Stimulated activated CD4-positive, alpha-beta T cell treated with anti-CD3 and anti-CD28 coated beads, Interleukin-4, amount 100 ng/mL, for 48 hours (primary cell): Measurements from ENCODE around the gene SLC25A36.
"Not testable (repeated sequence)": the region's sequence is repeated elsewhere in the genome, so short reads cannot be mapped to it uniquely, and the experiment has no call there.

Experiments used
- DNase-seq, 2 donors: peaks; one replicate each; pipeline ENCODE4 v3.0.0-alpha.2; 2020; ENCODE audit warnings: low read depth in 2 of 2

The SLC25A36 gene

DNA sequence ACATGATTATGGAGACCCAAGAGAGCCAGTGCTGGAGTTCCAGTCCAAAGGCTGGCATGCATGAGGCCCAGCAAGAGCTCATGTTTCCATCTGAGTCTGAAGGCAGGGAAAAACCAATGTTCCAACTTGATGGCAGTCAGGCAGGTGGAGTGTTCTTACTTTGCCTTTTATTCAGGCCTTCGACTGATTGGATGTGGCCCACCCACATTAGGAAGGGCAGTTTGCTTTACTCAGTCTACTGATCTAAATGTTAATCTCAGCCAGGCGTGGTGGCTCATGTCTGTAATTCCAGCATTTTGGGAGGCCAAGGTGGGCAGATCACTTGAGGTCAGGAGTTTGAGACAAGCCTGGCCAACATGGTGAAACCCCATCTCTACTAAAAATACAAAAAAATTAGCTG lies 53.2 kb downstream of the SLC25A36 start:
- DNase-seq: not testable (repeated sequence)

DNA sequence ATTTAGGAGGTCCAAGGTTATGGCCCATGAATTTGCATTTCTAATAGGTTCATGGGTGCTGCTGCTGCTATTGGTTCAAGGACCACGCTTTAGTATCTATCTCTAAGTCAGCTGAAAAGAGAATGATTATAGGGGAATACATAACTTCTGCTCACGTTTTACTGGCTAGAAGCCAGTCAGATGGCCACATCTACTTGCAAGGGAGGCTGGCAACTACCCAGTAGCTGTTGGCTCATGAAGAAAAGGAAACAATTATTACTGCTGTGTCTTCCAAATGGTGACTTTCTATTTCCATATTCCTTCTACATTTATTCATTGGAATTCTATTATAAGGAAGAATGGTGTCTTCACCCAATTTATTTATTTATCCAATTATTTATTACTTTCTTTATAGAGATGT lies 54.2 kb downstream of the SLC25A36 start:
- no peak for DNase-seq

GRCh38 chr3:141000027-141000663 lies 58.5 kb downstream of the SLC25A36 start:
- peak; percentile 12 to 32 for DNase-seq

GRCh38 chr3:141000686-141001085 lies 59.0 kb downstream of the SLC25A36 start:
- DNase-seq: no peak

DNA sequence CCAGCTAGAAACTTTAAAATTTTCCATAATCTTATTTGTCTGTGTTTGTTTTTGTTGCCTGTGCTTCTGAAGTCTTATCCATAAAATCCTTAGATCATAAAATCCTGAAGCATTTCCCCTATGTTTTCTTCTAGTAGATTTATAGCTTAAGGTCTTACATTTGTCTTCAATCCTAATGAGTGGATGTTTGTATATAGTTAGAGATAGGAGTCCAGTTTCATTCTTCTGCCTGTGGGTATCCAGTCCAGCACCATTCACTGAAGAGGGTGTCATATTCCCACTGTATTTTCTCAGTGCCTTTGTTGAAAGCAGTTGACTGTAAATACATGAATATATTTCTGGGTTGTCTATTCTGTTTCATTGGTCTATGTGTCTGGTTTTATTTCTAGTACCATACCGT lies 64.7 kb downstream of the SLC25A36 start:
- DNase-seq: no peak

DNA sequence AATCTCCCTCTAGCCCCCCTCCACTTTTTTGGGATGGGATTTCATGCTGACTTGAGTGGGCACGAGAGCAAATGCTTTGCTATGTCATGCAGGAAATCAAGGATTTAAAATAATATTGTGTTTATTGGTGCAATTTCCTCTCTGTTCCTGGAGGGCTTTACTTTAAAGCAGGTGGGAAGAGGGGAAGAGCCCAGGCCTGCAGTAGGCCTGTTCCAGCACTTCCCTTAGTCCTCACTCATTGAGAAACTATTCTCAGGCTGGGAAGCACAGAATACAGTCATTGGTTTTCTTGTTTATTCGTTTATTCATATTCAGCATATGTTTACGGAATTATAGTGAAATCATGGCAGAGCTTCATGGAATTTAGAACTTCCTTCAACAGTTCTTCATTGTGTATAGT lies 67.9 kb downstream of the SLC25A36 start:
- DNase-seq: no peak

- DNase-seq: peak; percentile 72 to 83
Measured at GRCh38 chr3:141011232-141011996, 69.8 kb downstream of the SLC25A36 start.

DNA sequence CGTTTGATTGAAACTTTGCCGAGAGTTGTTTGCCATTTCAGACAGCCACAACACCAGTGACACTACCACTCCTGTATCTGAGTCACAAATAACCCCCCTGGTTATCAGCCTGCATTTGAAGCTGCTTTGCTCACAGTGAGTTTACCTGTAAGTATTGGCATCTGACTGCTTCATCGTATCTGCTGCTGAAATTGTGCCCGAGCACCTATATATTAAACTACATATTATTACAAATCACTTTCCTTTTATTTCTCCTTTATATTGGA lies 70.3 kb downstream of the SLC25A36 start:
- DNase-seq: no peak

- DNase-seq: no peak
Measured at GRCh38 chr3:141012571-141012970, 70.9 kb downstream of the SLC25A36 start.

DNA sequence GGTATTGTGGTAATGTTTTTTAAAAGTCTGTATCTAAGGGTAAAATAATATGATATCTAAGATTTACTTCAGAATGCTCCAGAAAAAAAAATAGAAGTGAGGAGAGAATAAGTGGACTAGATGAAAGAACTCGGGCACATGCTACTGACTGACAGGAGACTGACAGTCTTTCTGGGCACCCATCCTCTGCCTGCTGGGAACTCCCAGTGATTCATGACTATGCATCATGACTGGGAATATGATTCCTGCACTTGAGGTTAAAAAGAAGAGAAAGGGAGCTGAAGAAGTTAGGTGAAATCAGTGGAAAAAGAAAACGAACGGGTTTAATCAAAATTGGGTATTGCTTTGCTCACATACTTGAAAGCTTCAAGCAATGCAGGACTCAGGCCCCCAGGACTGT lies 73.8 kb downstream of the SLC25A36 start:
- DNase-seq: no peak

- not testable (repeated sequence) for DNase-seq
Measured at GRCh38 chr3:141017366-141018322, 76.0 kb downstream of the SLC25A36 start.

GRCh38 chr3:141019244-141019643 lies 77.6 kb downstream of the SLC25A36 start:
- DNase-seq: no peak

- DNase-seq: no peak
Measured at GRCh38 chr3:141020143-141020830, 78.7 kb downstream of the SLC25A36 start.

- no peak for DNase-seq
Measured at GRCh38 chr3:141021261-141021660, 79.6 kb downstream of the SLC25A36 start.
